ENCODE data around the gene VBP1.
"Not testable (repeated sequence)": the region's sequence is repeated elsewhere in the genome, so short reads cannot be mapped to it uniquely, and the experiment has no call there.

VBP1 gene, protein sequence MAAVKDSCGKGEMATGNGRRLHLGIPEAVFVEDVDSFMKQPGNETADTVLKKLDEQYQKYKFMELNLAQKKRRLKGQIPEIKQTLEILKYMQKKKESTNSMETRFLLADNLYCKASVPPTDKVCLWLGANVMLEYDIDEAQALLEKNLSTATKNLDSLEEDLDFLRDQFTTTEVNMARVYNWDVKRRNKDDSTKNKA

DNA sequence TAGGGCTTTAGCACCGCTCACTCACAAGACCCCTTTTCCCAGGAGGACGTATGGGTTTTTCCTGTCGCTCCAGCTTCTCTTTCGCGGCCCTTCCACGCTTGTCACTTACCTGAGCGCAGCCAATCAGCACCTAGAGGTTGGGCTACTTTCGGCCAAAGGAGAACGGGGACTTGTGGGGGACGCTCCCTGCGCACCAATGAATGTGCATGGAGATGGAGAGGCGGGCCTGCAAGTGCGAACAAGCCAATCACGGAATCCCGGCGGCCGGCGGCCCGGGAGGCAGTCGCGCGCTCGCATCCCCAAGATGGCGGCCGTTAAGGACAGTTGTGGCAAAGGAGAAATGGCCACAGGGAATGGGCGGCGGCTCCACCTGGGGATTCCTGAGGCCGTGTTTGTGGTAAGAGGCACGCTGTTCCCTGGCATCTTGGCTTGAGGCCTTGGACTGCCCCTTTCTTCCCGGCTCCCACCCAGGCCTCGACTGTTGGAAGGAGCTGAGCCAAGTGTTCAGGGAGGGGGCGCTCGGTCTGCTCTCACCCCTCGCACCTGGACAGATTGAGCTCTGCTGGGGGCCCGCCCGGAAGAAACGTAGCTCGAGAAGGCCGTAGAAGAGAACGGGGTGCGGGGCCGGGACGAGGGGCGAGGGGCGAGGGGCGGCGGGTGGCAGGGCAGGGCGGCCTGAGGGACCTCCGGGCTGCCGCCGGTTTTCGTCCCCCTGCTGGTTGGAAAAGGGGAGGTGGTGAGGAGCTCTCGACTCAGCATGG, at the start of gene VBP1:
Gene VBP1, plus strand, starts transcription at position 282 of the 761 bp plus-strand sequence. Its CDS starts 23 bp downstream, at position 305.
- DNase-seq (ENCODE audit: low read depth in 2 of 2), result peak; percentile 59 to 78

DNA sequence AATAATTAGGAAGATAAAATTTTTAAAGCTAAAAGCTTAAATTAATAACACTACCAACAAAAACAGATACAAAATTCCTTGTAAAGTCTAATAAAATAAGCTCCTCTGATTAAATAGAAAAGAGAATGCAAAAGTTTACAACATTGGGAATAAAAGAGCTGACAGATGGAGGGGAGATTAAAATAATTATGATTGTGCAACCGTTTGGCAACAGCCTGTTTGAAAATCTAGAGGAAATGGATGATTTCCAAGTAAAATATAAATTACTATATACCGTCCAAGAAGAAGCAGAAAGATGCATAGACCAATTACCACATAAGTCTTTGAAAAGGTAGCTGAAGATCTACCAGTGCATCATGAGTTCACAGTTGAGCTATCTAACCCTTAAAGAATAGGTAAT, 46.4 kb upstream of the VBP1 start:
- no peak for DNase-seq (ENCODE audit: low read depth in 2 of 2)

DNA sequence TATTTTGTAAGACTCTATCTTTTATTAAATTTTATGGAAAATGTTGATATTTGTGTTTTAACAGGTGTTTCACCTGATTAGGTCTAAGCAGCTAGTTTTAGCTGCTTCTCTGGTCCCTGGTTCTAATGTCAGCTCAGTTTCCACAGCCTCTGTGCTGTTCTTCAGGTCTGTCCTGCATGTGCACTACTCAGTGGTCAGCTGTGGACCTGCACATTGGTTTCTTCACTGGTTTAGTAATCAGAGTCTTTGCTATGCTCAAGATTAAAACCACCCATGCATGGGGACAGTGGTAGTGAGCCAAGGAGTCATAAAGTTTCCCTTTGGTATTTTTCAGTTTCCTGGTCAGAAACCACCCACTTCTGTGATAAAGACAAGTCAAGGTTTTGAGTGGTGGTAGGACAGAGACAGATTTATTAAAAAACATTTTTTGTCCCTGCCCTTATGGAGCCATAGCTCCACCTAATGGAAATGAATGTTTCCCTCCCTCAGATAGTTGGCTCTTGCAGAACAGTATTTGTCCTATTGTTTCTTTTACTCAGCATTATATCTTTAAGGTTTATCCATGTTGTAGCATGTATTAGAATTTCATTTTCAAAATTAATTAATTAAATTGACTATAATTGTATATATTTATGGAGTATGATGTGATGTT, 36.8 kb upstream of the VBP1 start:
- no peak for DNase-seq (ENCODE audit: low read depth in 2 of 2)

DNA sequence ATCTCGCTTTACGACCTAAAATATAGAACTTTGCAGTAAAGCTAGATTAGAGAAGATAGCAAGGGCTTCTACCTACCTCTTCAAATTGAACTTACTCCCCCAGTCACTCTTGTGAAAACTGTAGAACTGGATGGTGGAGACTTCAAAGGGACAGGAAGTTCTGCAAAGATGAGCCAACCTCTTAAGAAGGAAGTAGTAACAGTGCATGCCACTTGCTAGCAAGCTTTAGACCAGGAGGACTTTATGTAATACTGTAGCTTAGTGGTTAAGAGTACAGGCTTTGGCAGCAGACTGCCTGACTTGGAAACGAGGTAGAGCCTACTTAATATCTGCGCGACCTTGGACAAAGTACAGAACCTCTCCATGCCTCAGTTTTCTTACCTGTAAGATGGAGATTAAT, 27.5 kb upstream of the VBP1 start:
- no peak for DNase-seq (ENCODE audit: low read depth in 2 of 2)

DNA sequence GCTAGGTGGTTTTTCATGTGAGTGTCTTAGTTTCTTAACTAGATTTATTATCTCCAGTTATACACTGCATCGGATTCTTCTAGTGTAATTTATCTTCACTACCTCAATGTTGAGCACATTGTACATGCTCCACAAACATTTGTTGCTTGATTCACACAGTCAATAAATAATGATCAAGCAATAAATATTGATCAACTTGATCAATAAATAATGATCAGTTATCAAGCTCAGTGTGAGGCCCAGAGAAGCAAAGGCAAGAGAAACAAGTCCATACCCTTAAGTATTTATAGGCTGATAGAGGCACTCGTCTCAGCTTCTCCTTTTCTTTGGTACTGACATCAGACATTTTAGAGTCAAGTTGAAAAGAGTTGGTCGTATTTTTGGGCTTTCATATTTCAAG, 5.1 kb upstream of the VBP1 start:
- no peak for DNase-seq (ENCODE audit: low read depth in 2 of 2)

DNA sequence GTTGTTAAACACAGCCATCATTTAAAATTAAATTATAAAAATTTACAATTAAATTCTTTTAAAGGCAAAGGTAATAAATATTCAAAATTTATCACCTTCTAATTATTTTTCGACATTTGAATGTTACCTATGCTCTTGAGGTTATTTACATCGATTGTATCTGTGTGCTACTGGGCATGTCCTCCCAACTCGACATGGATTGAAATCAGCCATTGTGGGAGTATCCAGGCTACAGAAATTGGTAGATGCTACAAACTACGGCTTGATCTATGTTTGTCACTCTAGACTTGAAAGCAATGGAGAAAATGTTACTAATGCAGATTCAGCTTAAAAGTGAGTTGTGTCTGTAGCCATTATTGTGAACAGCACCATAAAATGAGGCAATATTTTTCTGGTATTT, 2.5 kb upstream of the VBP1 start:
- no peak for DNase-seq (ENCODE audit: low read depth in 2 of 2)

DNA sequence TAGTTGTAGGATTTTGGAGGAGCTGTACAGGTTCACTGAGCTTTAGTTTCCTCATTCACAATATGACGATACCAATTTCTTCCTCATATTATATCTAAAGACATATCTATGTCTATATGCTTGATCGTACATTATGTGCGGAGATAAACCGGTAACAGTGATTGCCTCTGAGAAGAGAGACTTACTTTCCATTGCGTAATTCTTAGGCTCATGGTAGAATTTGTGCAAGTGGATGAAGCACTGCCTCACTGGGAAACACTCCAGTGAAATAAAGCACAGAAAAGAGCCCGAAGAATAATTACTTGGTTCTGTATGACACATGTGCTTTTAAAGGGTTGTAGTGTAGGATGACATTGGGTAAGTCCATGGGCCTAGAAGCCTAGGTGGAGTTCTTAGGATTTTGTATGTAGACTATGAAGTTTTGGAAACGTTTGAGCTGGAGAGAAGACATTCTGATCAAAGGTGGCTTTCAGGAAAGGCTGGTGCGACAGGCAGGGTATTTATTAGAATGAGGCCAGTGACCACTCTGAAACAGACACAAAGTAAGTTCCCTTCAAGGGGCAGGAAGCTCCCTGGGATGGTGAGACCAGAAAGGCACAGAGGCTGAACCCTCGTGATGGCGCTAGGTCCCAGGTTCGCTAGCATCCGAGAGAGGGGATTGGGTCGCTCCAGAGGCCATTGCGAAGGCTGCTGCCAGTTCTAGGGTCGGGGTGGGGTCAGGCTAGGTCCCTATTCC, 649 bp upstream of the VBP1 start:
- DNase-seq (ENCODE audit: low read depth in 2 of 2), result no peak

DNA sequence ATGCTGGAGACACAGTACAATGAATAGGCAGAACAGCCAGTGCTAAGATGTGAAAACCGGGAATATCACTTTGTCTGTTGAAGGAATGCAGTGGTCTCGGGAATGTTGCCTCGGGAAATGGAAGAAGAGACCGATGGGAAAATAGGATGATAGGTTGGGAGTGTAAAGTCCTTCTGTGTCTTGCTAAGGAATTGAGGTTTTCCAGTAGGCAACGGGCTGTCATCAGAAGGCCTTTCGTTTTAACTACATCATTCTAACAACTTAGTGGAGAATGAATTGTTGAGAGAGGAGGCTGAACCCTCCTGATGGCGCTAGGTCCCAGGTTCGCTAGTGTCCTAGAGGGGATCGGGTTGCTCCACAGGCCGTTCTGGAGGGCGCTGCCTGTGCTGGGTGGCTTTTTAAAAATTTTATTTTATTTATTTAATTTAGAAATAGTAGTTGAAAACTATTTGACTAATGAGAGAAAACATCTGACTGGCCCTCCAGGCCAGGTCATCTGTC, 730 bp downstream of the VBP1 start:
- DNase-seq (ENCODE audit: low read depth in 2 of 2), result no peak

DNA sequence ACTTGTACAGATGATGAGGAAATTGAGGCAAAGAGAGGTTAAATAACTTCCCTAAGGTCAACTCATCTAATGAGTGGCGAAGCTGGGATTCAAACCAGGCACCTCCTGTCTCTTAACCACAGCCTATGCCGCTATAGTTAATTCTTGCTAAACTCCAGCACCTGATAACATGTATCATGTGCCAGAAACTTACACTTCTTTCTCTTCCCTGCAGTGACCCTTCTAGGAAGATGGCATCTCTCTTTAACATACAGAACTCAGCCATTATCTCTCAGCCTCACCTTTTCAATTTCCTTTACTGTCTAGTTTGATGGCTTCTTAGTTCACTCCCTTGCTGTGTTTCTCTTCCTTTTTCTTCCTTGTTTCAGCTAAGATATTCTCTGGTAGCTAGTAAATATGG, 2.5 kb downstream of the VBP1 start:
- no peak for DNase-seq (ENCODE audit: low read depth in 2 of 2)

DNA sequence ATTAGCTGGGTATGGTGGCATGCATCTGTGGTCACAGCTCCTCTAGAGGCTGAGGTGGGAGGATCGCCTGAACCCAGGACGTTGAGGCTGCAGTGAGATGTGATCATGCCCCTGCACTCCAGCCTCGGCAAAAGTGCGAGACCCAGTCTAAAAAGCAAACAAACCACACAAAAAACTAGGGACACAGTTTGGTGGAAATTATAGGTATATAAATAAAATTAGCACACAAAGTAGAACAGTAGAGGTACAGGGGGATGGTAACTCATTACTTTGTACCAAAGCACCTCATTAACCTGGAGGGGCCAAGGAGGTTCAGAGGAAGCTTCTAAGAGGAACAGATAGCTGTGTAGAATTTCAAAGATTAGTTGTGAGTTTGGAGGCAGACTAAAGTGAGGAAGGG, 5.1 kb downstream of the VBP1 start:
- no peak for DNase-seq (ENCODE audit: low read depth in 2 of 2)

DNA sequence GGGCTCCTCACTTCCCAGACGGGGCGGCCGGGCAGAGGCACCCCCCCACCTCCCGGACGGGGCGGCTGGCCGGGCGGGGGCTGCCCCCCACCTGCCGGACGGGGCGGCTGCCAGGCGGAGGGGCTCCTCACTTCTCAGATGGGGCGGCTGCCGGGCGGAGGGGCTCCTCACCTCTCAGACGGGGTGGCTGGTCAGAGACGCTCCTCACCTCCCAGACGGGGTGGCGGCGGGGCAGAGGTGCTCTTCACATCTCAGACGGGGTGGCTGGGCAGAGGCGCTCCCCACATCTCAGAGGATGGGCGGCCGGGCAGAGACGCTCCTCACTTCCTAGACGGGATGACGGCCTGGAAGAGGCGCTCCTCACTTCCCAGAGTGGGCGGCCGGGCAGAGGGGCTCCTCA, 7.5 kb downstream of the VBP1 start:
- not testable (repeated sequence) for DNase-seq (ENCODE audit: low read depth in 2 of 2)

DNA sequence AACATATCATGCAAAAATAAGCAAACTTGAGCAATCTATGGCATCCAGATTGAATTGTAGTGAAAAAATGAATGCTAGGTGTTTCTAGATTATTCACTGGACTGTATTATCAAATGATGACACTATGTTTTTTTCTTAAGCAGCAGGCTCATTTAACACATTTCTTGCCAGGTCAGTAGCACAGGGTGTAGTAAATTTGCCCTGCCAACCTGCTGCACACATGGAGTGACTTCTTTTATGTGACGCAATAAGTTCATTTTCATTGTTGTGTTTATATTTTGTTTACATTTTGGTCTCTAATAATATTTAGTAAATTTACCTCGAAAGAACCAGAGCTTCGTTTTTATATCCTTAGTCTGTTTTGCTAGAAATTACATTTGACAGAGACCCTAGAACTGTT, 9.5 kb downstream of the VBP1 start:
- DNase-seq (ENCODE audit: low read depth in 2 of 2), result no peak

DNA sequence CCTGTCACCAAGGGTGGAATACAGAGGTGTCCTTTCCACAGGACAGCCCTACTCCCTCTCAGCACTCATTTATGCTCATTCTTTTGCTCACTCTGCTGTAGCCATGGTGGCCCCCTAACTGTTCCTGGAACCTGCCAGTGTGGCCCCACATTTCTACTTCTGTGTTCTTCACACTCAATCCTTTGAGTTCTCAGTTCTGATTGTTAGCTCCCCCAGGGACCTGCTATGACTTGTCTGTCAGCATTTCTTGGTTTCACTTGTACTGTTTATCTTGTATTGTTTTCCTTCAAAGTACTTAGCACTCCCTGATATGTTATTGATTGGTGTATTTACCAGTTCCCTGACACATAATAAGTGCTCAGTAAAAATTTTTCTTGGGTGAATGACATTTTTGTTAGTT, 14.9 kb downstream of the VBP1 start:
- DNase-seq (ENCODE audit: low read depth in 2 of 2), result no peak

DNA sequence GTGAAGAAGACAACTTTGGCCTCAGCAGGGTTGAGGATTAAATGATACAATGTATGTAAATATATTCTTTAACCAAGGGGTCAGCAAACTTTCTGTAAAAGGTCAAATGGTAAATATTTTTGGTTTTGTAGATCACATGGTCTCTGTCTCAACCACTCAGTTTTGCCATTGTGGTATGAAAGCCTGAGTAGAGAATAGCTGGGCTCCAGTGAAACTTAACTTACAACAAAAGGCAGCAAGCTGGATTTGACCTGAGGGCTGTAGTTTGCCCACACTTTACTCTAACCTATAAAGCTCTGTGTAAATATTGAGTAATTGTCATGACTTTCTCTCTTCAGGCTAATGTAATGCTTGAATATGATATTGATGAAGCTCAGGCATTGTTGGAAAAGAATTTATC, 19.6 kb downstream of the VBP1 start:
- DNase-seq (ENCODE audit: low read depth in 2 of 2), result no peak

DNA sequence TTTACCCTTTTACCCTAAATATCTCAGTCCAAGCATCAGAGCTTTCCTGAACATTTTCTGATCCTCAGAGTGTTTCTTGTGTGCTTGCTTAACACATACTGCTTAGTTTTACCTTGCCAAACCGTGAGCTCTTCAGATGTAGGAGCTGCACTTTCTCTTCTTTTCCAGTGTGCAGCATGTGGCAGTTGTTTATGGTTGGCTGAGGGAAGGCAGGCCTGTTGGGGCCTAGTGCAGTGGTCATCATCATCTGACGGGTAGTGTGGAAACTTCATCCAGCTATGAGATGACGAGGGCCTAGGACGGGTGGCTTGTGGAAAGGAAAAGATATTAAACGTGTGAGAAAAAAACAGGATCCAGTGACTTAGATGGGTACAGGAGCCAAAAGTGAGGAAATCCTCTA, 21.5 kb downstream of the VBP1 start:
- DNase-seq (ENCODE audit: low read depth in 2 of 2), result no peak

DNA sequence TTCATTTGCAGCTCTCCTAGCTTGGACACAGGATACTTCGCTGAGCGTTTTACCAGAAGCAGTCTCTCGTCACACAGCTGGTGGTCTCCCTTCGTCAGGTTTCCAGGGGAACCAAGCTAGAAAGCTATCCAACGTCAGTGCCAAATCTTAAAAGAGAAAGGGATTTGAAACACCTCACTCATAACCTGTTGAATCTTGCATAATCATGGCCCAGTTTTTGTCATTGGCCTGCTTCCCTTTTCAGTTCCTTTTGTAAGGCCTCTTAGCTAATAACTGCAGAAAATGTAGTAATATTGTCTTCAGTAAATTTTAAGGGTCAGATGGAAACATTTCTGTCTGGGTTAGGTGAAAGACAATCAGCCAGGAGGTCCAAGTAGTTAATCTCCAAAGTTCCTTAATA, 26.0 kb downstream of the VBP1 start:
- no peak for DNase-seq (ENCODE audit: low read depth in 2 of 2)

DNA sequence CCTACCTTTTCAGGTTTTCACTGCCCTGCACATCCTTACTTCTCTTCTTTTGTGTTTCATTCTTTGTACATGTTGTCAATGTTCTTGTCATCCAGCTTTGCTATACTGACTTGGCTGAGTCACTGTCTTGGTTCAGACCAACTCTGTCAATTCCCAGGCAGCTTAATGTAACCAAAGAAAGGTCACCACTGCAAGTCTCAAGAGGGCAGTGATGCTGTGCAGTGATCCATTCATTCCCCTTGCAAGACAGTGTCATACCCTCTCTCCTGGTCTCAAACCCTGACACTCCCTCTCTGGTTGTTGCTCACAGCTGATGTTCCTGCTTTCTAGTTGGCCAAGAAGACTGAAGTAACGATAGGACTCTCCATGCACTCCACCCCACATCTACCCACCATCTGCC, 30.5 kb downstream of the VBP1 start:
- DNase-seq (ENCODE audit: low read depth in 2 of 2), result no peak

DNA sequence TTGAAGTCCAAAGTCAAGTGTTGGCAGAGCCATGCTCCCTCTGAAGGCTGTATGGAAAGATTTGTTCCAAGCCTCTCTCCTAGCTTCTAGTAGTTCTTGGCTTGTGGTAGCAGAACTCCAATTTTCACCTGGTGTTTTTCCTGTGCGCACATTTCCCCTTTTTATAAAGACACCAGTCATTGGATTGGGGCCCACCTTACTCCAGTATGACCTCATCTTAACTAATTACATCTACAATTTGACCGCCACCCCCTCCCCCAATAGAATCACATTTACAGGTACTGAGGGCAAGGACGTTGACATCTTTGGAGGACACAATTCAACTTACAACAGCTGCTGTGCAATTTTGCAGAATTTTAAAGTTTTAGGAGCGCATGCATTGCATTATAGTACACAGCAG, 31.2 kb downstream of the VBP1 start:
- DNase-seq (ENCODE audit: low read depth in 2 of 2), result no peak

DNA sequence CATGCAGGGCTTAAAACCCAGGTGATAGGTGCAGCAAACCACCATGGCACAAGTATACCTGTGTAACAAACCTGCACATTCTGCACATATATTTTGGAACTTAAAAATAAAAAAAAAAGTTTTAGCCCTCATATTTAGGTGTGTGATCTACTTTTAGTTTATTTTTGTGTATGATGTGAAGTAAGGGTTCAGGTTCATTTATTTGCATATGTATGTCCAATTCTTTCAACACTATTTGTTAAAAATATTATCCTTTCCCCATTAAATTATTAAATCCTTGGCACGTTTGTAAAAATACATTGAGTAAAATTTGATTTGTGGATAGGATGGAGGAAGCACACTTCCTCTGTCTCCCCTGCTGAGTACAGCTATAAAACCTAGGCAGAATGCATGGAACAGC, 35.1 kb downstream of the VBP1 start:
- DNase-seq (ENCODE audit: low read depth in 2 of 2), result no peak

DNA sequence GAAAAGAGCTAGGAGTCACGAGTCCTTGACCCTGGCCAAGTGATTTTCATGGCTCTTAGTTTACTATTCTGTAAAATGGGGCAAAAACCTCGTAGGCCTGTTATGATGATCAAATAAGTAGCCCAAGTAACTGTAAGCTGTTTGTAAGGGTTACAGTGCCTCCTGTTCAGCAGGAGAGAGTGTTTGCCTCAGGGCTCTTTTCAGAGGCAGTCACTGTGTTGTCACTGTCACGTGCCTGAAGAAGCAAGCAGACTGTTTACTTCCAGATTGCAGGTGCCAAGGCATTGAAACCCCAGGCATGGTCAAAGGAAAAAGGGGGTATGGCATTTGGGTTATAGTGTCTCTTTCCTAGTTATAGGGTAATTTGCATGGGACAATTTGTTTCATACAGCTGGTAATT, 43.5 kb downstream of the VBP1 start:
- no peak for DNase-seq (ENCODE audit: low read depth in 2 of 2)

DNA sequence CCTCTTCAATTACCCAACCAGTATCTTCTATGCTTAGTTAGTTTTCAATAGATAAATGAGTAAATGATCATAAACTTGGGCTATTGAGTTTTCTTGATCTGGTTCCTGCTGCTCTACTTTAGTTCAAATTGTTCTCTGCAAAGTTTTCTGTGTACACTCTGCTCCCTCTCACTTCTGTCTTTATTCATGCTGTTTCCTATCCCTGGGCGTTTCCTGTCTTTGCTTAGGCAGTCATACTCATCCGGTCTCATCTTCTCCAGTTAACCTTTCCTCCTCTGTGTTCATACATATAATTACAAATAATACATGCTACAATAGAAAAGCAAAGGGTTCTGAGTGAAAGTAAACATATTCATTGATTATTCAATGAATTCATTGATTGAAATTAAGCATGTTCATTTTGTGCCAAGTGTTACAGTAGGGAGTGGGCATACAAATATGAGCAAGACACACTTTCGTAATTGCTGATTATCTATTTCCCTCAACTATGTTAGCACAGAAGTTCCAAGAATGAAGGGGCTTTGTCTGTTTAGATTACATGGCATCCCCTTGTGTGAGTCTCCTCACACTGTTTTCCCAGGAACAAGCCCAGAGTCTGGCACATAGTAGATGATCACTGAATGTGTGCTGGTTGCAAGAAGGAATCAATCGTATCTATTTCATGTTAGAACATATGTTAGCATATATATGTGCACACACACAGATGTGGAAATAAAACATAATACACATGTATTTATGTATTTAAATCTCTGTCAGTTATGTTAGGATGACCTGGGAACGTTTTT, 46.9 kb downstream of the VBP1 start:
- no peak for DNase-seq (ENCODE audit: low read depth in 2 of 2)
